CD14-positive monocyte (primary cell): Measurements from ENCODE around the gene LGR5. TPM values are rescaled to one million over a fixed set of nuclear protein-coding genes. Genes with fewer than 3 reads are reported as not detected.

Source experiments
- DNase-seq, 3 donors: peaks; one replicate each; pipeline ENCODE4 v3.0.0-alpha.2; 2011 to 2022
- H2AFZ ChIP-seq: 2 replicates; pipeline ENCODE4 v1.6.0; 2012; ENCODE audit warnings: mild to moderate bottlenecking, low read depth, low read length, inconsistent platforms; ENCODE audit not compliant: insufficient read depth, poor library complexity, severe bottlenecking
- H3K27ac ChIP-seq, 2 donors: 1 replicate in 1 of 2; 2 replicates in 1 of 2; pipeline ENCODE4 v1.5.1; 2012 to 2013; ENCODE audit warnings: low read length in 2 of 2, control low read depth in 1 of 2, inconsistent platforms in 1 of 2, low read depth in 1 of 2, mild to moderate bottlenecking in 1 of 2
- H3K27me3 ChIP-seq, 2 donors: one replicate each; pipeline versions ENCODE4 v1.6.0 to v1.6.1; 2011 to 2013; ENCODE audit warnings: low read length in 2 of 2; ENCODE audit not compliant: control insufficient read depth in 2 of 2, insufficient read depth in 2 of 2
- H3K36me3 ChIP-seq, 2 donors: replicated peaks in 1 of 2; 1 replicate in 1 of 2; 2 replicates in 1 of 2; pipeline versions ENCODE4 v1.5.1 to v1.6.1; 2012 to 2013; ENCODE audit warnings: low read length in 2 of 2, control low read depth in 1 of 2, inconsistent platforms in 1 of 2, mild to moderate bottlenecking in 1 of 2; ENCODE audit not compliant: insufficient read depth in 2 of 2, control insufficient read depth in 1 of 2
- H3K4me1 ChIP-seq, 2 donors: 1 replicate in 1 of 2; 2 replicates in 1 of 2; pipeline versions ENCODE4 v1.5.1 to v1.6.1; 2012 to 2013; ENCODE audit warnings: low read length in 2 of 2, control low read depth in 1 of 2, inconsistent platforms in 1 of 2, mild to moderate bottlenecking in 1 of 2, moderate library complexity in 1 of 2; ENCODE audit not compliant: insufficient read depth in 2 of 2, control insufficient read depth in 1 of 2
- H3K4me2 ChIP-seq: replicated peaks from 2 replicates; pipeline ENCODE3; 2012; ENCODE audit warnings: low read length, moderate library complexity, mild to moderate bottlenecking; ENCODE audit not compliant: poor library complexity, severe bottlenecking; ENCODE audit errors: extremely low read depth
- H3K4me3 ChIP-seq, 3 experiments: fragments of 200-600 bp in 1 of 3; sonication (generic) in 1 of 3; replicated peaks in 1 of 3; 1 replicate in 2 of 3; 2 replicates in 1 of 3; pipeline ENCODE4 v1.5.1; 2011 to 2013; ENCODE audit warnings: low read length in 3 of 3, mild to moderate bottlenecking in 3 of 3, control low read depth in 2 of 3, low read depth in 2 of 3, inconsistent platforms in 1 of 3, moderate library complexity in 1 of 3
- H3K79me2 ChIP-seq: 2 replicates; pipeline ENCODE4 v1.6.0; 2012; ENCODE audit warnings: mild to moderate bottlenecking, control low read depth, inconsistent platforms, low read length, moderate library complexity; ENCODE audit not compliant: insufficient read depth
- H3K9ac ChIP-seq: 2 replicates; pipeline ENCODE4 v1.6.0; 2017; ENCODE audit warnings: low read length, mild to moderate bottlenecking; ENCODE audit not compliant: insufficient read depth, poor library complexity, severe bottlenecking
- H3K9me3 ChIP-seq, 2 donors: replicated peaks in 1 of 2; 1 replicate in 1 of 2; 2 replicates in 1 of 2; pipeline versions ENCODE4 v1.5.1 to v1.6.1; 2012 to 2013; ENCODE audit warnings: low read length in 2 of 2, control low read depth in 1 of 2; ENCODE audit not compliant: control insufficient read depth in 1 of 2, insufficient read depth in 1 of 2
- H4K20me1 ChIP-seq: 2 replicates; pipeline ENCODE4 v1.6.0; 2012; ENCODE audit warnings: mild to moderate bottlenecking, low read length, control low read depth, moderate library complexity; ENCODE audit not compliant: insufficient read depth
- H3K27ac Mint-ChIP-seq, 7 donors: one replicate each; pipeline ENCODE4 v1.8.0; 2020; ENCODE audit warnings: mild to moderate bottlenecking in 7 of 7, mixed read lengths in 7 of 7, moderate library complexity in 6 of 7, inconsistent platforms in 2 of 7
- H3K27me3 Mint-ChIP-seq, 3 donors: one replicate each; pipeline ENCODE4 v1.8.0; 2021 to 2022; ENCODE audit warnings: low read depth in 3 of 3, mild to moderate bottlenecking in 3 of 3, mixed read lengths in 3 of 3, moderate library complexity in 3 of 3, inconsistent platforms in 1 of 3
- H3K36me3 Mint-ChIP-seq, 2 donors: one replicate each; pipeline ENCODE4 v1.8.0; 2020; ENCODE audit warnings: mixed read lengths in 2 of 2, inconsistent platforms in 1 of 2, mild to moderate bottlenecking in 1 of 2
- H3K4me1 Mint-ChIP-seq: one replicate; pipeline ENCODE4 v1.8.0; 2020; ENCODE audit warnings: mild to moderate bottlenecking, mixed read lengths
- H3K4me3 Mint-ChIP-seq, 2 donors: one replicate each; pipeline ENCODE4 v1.8.0; 2020; ENCODE audit warnings: mild to moderate bottlenecking in 2 of 2, mixed read lengths in 2 of 2, moderate library complexity in 1 of 2
- H3K9me3 Mint-ChIP-seq, 7 donors: one replicate each; pipeline ENCODE4 v1.8.0; 2020 to 2022; ENCODE audit warnings: mixed read lengths in 7 of 7, mild to moderate bottlenecking in 6 of 7, moderate library complexity in 6 of 7, inconsistent platforms in 2 of 7
- WGBS: methylation state at CpG from one replicate; pipeline ENCODE4 v1.1.5; 2013; ENCODE audit warnings: missing lambda C conversion rate; ENCODE audit not compliant: insufficient coverage; 5-methylcytosine and 5-hydroxymethylcytosine counted together
- intact Hi-C, 2 donors: fragments of 100-400 bp; cut with micrococcal nuclease; formaldehyde crosslinking; loops; one replicate each; pipeline versions ENCODE4 v1.15.0 to v1.15.1; 2023
- polyA plus RNA-seq, 3 donors: library from polyadenylated mRNA; depleted of rRNA in 1 of 3; unstranded in 2 of 3; stranded (reverse) in 1 of 3; fragments of 300-500 nt in 2 of 3; fragments of >200 nt in 1 of 3; fragmentation: Illumina TruSeq in 2 of 3; gene quantifications; 1 replicate in 2 of 3; 2 replicates in 1 of 3; pipeline ENCODE4 v1.2.3, GENCODE V29; 2012 to 2021
- TF ChIP-seq, protein P1 (sequence below): fragments of 200-600 bp; IDR thresholded peaks from one replicate; pipeline ENCODE4 v1.8.0; 2022; ENCODE audit warnings: antibody characterized with exemption, mild to moderate bottlenecking

The LGR5 gene
- polyA plus RNA-seq, 3 donors = not detected

DNA sequence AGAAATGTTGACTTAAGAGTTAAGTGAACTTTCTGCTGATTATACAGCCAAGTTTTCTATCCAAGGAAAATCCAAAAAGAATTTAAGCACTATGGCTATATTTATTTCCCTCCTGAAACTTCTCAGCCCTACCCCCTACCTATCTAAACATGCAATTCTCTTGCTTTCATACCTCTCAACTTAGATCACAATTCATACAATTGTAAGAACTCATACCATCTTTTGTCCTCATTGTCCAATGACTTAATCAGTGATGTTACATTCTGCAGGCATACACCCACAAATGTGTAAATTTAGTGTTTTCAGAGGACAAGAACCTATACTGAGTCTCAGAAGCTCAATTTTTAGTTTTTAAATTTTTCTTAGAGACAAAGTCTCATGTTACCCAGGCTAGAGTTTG, 161.9 kb downstream of the LGR5 start:
- peaks cover 3 to 7% of the 10 kb centered on the region in 2 donors for H3K36me3 ChIP-seq
- no peaks in the 10 kb centered on the region for H3K4me1 ChIP-seq
- peaks cover 9 to 12% of the 10 kb centered on the region in 2 donors for H3K9me3 ChIP-seq
- no peak for DNase-seq
- H4K20me1 ChIP-seq = peaks cover 6% of the 10 kb centered on the region
- no peaks in the 10 kb centered on the region for H3K79me2 ChIP-seq
- no peaks in the 10 kb centered on the region for H3K27me3 ChIP-seq
- H3K4me2 ChIP-seq = no peak overlapping the region
- TF ChIP-seq, protein P1, sequence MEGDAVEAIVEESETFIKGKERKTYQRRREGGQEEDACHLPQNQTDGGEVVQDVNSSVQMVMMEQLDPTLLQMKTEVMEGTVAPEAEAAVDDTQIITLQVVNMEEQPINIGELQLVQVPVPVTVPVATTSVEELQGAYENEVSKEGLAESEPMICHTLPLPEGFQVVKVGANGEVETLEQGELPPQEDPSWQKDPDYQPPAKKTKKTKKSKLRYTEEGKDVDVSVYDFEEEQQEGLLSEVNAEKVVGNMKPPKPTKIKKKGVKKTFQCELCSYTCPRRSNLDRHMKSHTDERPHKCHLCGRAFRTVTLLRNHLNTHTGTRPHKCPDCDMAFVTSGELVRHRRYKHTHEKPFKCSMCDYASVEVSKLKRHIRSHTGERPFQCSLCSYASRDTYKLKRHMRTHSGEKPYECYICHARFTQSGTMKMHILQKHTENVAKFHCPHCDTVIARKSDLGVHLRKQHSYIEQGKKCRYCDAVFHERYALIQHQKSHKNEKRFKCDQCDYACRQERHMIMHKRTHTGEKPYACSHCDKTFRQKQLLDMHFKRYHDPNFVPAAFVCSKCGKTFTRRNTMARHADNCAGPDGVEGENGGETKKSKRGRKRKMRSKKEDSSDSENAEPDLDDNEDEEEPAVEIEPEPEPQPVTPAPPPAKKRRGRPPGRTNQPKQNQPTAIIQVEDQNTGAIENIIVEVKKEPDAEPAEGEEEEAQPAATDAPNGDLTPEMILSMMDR = no peak
- Mint-ChIP-seq H3K36me3 (peaks cover 9 to 18% of the 10 kb centered on the region in 2 donors), H3K27ac (no peak overlapping the region), H3K4me1 (no peaks in the 10 kb centered on the region), H3K9me3 (peaks cover 11 to 23% (median 19%) of the 10 kb centered on the region in 7 donors), H3K27me3 (peaks cover 0 to 5% (median 1%) of the 10 kb centered on the region in 3 donors), H3K4me3 (no peak overlapping the region)
- H3K4me3 ChIP-seq = no peak overlapping the region
- H3K27ac ChIP-seq = no peak overlapping the region
- no peak overlapping the region for H3K9ac ChIP-seq
- H2AFZ ChIP-seq = no peak overlapping the region
- intact Hi-C loops = no loop called here

- TF ChIP-seq, protein P1 = no peak
- Mint-ChIP-seq H3K4me1 (no peaks in the 10 kb centered on the region), H3K9me3 (peaks cover 11 to 23% (median 19%) of the 10 kb centered on the region in 7 donors), H3K27ac (peak overlapping the region in 1 of 7 donors; percentile 11), H3K36me3 (peaks cover 23 to 32% of the 10 kb centered on the region in 2 donors), H3K4me3 (no peak overlapping the region), H3K27me3 (peaks cover 0 to 5% (median 1%) of the 10 kb centered on the region in 3 donors)
- H4K20me1 ChIP-seq = peaks cover 11% of the 10 kb centered on the region
- DNase-seq = no peak
- no peaks in the 10 kb centered on the region for H3K79me2 ChIP-seq
- H2AFZ ChIP-seq = no peak overlapping the region
- no peak overlapping the region for H3K9ac ChIP-seq
- H3K27me3 ChIP-seq = no peaks in the 10 kb centered on the region
- no peak overlapping the region for H3K27ac ChIP-seq
- H3K36me3 ChIP-seq = peaks cover 17 to 21% of the 10 kb centered on the region in 2 donors
- H3K4me3 ChIP-seq = no peak overlapping the region
- peaks cover 9 to 12% of the 10 kb centered on the region in 2 donors for H3K9me3 ChIP-seq
- intact Hi-C loops = no loop called here
- H3K4me2 ChIP-seq = no peak overlapping the region
- no peaks in the 10 kb centered on the region for H3K4me1 ChIP-seq
- 89% methylated on average over 4 of the region's 10 CpGs for WGBS
Observed at GRCh38 chr12:71602761-71603577, 163.4 kb downstream of the LGR5 start.
